SK-N-MC (cell line): Measurements from ENCODE around the gene ACTRT3.

Experiments used
- DNase-seq: peaks from one replicate; pipeline ENCODE4 v3.0.0-alpha.2; 2011; ENCODE audit warnings: low read depth, low spot score
- H3K27ac ChIP-seq: fragments of 200-600 bp; sonication (generic); 2 replicates; pipeline ENCODE4 v1.5.1; 2016; ENCODE audit warnings: mixed run types
- H3K36me3 ChIP-seq: fragments of 200-600 bp; sonication (generic); 2 replicates; pipeline ENCODE4 v1.6.1; 2017; ENCODE audit warnings: antibody characterized with exemption, low read length, mixed read lengths; ENCODE audit not compliant: insufficient read depth
- H3K4me3 ChIP-seq: fragments of 200-600 bp; sonication (generic); 2 replicates; pipeline ENCODE4 v1.5.1; 2016
- H3K9ac ChIP-seq: fragments of 200-600 bp; sonication (generic); 2 replicates; pipeline ENCODE4 v1.8.0; 2017; ENCODE audit warnings: mixed run types, mixed read lengths; ENCODE audit not compliant: insufficient read length
- H3K9me3 ChIP-seq: fragments of 200-600 bp; sonication (generic); 2 replicates; pipeline ENCODE4 v1.6.1; 2017; ENCODE audit warnings: low read depth, mild to moderate bottlenecking, antibody characterized with exemption, low read length, moderate library complexity, mixed read lengths
- EZH2 ChIP-seq: fragments of 200-600 bp; sonication (generic); IDR thresholded peaks from one replicate; pipeline ENCODE4 v1.6.1; 2017; ENCODE audit warnings: antibody characterized with exemption
- FOXP2 ChIP-seq: optimal IDR thresholded peaks from 2 replicates; pipeline ENCODE3; 2011; ENCODE audit warnings: mild to moderate bottlenecking, moderate library complexity; ENCODE audit not compliant: insufficient read depth; ENCODE audit errors: extremely low read length, control extremely low read depth
- POLR2AphosphoS5 ChIP-seq: IDR thresholded peaks from 2 replicates; pipeline ENCODE4 v1.6.1; 2012; ENCODE audit warnings: mild to moderate bottlenecking, low read depth, low read length, borderline replicate concordance

ACTRT3 gene

DNA sequence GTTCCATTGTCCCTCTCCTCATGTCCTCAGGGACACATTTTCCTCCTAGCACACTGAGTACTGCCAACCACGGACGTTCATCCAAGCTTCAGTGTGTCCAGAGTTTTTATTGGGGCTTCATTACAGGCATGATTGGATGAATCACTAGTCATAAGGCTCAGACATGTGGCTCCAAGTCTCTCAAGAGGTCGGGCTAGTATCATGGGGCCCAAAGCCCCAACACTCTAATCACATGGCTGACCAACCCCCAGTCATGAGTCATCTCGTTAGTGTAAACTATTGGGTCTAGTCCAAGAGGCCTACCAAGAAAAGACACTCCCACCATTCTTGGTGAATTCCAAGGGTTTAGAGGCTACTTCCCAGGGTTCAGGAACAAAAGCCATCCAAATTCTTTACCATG is 8.9 kb downstream of the ACTRT3 start:
- no peak overlapping the region for H3K27ac ChIP-seq
- no peak for DNase-seq
- H3K9me3 ChIP-seq, result no peaks in the 10 kb centered on the region
- H3K36me3 ChIP-seq, result no peaks in the 10 kb centered on the region
- H3K4me3 ChIP-seq, result no peak overlapping the region
- TF ChIP-seq EZH2 (no peak), POLR2AphosphoS5 (no peak), FOXP2 (no peak)
- H3K9ac ChIP-seq, result no peak overlapping the region

DNA sequence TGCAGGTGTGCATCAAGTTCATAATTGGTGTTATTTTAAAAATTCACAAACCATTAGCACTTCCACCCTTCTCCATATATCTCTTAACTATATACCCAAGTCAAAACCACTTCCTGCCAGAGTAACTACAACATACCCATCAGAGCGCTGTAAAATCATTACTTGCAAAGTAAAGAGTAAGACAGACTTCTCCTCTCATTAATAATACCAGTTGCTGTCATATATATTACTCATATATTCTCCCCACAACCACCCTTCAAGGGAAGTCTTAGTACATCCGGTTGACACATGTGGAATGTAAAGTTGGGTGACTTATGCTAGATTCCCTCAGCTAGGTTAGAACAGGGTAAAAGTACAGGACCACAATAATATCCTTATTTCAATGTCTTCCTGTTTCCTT is 10.1 kb downstream of the ACTRT3 start:
- Histone ChIP-seq H3K4me3 (no peak overlapping the region), H3K36me3 (no peaks in the 10 kb centered on the region), H3K9ac (no peak overlapping the region), H3K27ac (no peak overlapping the region), H3K9me3 (no peaks in the 10 kb centered on the region)
- no peak for DNase-seq
- TF ChIP-seq EZH2 (no peak), POLR2AphosphoS5 (no peak), FOXP2 (no peak)

- H3K4me3 ChIP-seq, result no peak overlapping the region
- no peaks in the 10 kb centered on the region for H3K9me3 ChIP-seq
- H3K36me3 ChIP-seq, result no peaks in the 10 kb centered on the region
- no peak for TF ChIP-seq FOXP2
- no peak for TF ChIP-seq POLR2AphosphoS5
- TF ChIP-seq EZH2, result no peak
- no peak overlapping the region for H3K27ac ChIP-seq
- no peak overlapping the region for H3K9ac ChIP-seq
- no peak for DNase-seq
Observed at GRCh38 chr3:169758359-169758994, 10.9 kb downstream of the ACTRT3 start.

- TF ChIP-seq EZH2 (no peak), POLR2AphosphoS5 (no peak), FOXP2 (no peak)
- Histone ChIP-seq H3K36me3 (no peaks in the 10 kb centered on the region), H3K9me3 (no peaks in the 10 kb centered on the region), H3K4me3 (no peak overlapping the region), H3K9ac (no peak overlapping the region), H3K27ac (no peak overlapping the region)
- DNase-seq, result no peak
Observed at GRCh38 chr3:169755488-169755887, 13.9 kb downstream of the ACTRT3 start.

DNA sequence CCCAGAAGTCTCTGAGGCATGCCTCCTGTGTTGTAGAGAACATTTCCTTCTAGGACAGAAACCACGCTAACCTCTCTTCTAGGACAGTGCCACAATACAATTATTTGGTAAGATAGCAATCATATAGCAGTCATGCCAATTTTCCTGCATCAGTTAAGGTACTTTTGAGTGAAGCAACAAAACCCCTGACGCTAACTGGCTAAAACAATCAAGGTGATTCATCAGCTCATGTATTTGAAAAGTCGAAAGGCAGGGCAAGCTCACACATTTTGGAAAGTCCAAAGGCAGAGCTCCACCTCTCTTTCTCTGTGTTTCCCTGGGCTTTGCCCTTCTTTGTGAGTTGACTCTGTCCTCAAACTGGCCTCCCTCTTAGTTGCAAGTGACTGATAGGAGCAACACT is 14.7 kb downstream of the ACTRT3 start:
- Histone ChIP-seq H3K36me3 (no peaks in the 10 kb centered on the region), H3K9me3 (no peaks in the 10 kb centered on the region), H3K27ac (no peak overlapping the region), H3K9ac (no peak overlapping the region), H3K4me3 (no peak overlapping the region)
- no peak for TF ChIP-seq FOXP2
- no peak for TF ChIP-seq POLR2AphosphoS5
- no peak for TF ChIP-seq EZH2
- no peak for DNase-seq

- no peaks in the 10 kb centered on the region for H3K36me3 ChIP-seq
- no peaks in the 10 kb centered on the region for H3K9me3 ChIP-seq
- no peak for DNase-seq
- H3K4me3 ChIP-seq, result no peak overlapping the region
- H3K27ac ChIP-seq, result no peak overlapping the region
- no peak overlapping the region for H3K9ac ChIP-seq
- TF ChIP-seq FOXP2 (no peak), EZH2 (no peak), POLR2AphosphoS5 (no peak)
Observed at GRCh38 chr3:169751875-169752274, 17.5 kb downstream of the ACTRT3 start.

DNA sequence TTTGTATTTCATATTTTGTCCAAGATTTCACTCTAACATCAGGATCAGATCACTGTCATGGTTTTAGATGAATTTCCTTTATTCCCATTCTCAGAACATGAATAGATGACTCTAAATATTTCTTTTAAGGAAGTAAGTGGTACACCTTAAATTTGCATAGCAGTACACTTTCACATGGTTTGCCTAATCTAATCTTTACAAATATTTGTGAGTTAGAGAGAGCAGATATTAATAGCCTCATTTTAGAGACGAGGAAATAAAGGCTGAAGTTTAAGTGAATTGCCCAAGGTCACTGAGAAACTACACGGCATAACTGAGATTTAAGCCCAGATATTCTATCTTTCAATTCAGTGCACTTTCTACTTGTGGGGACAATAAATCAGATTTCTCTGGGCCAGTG is 18.7 kb downstream of the ACTRT3 start:
- no peak overlapping the region for H3K27ac ChIP-seq
- TF ChIP-seq FOXP2 (no peak), POLR2AphosphoS5 (no peak), EZH2 (no peak)
- H3K9ac ChIP-seq, result no peak overlapping the region
- no peaks in the 10 kb centered on the region for H3K36me3 ChIP-seq
- DNase-seq, result no peak
- no peaks in the 10 kb centered on the region for H3K9me3 ChIP-seq
- H3K4me3 ChIP-seq, result no peak overlapping the region

DNA sequence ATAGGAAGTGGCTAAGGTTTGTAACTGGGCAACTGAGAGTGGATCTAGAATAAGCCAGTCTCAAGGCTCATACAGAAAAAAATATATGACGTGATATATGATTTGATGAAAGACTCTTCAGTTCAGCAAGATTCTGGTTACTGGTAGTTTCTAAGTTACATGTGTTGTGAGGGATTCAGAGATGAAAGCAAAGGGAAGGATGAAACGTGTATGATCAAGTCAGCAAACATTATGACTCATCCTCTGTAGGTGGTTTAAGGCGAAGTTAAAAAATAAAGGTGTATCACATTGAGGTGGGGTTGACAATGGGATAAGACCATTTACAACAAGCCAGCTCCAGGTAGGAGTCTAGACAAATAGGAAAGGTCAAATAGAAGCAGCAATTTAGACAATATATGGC is 20.7 kb downstream of the ACTRT3 start:
- Histone ChIP-seq H3K4me3 (no peak overlapping the region), H3K27ac (no peak overlapping the region), H3K9me3 (no peaks in the 10 kb centered on the region), H3K9ac (no peak overlapping the region), H3K36me3 (no peaks in the 10 kb centered on the region)
- DNase-seq, result no peak
- TF ChIP-seq POLR2AphosphoS5 (no peak), EZH2 (no peak), FOXP2 (no peak)

GRCh38 chr3:169746924-169747323 is 22.4 kb downstream of the ACTRT3 start:
- H3K9me3 ChIP-seq, result no peaks in the 10 kb centered on the region
- no peak for DNase-seq
- no peak overlapping the region for H3K9ac ChIP-seq
- H3K4me3 ChIP-seq, result no peak overlapping the region
- no peak for TF ChIP-seq FOXP2
- no peak for TF ChIP-seq POLR2AphosphoS5
- no peak for TF ChIP-seq EZH2
- no peak overlapping the region for H3K27ac ChIP-seq
- no peaks in the 10 kb centered on the region for H3K36me3 ChIP-seq
